DOHH2 (cell line): ENCODE results near the gene DBN1.

Source experiments
- CTCF ChIP-seq: fragments of 200-600 bp; sonication (generic); IDR thresholded peaks from one replicate; pipeline ENCODE4 v1.5.1; 2014; ENCODE audit warnings: antibody characterized with exemption, mild to moderate bottlenecking, low read depth, low read length; ENCODE audit not compliant: poor library complexity, severe bottlenecking
- EZH2phosphoT487 ChIP-seq: fragments of 200-600 bp; sonication (generic); IDR thresholded peaks from 2 replicates; pipeline ENCODE4 v1.6.1; 2017; ENCODE audit warnings: borderline replicate concordance, mild to moderate bottlenecking, antibody characterized with exemption, low read length, moderate library complexity, mixed read lengths

GRCh38 chr5:177456591-177456964 lies 16.9 kb downstream of the DBN1 start:
- TF ChIP-seq CTCF (no peak), EZH2phosphoT487 (no peak)
